ENCODE data around the gene SEC63. TPM values are rescaled to one million over a fixed set of nuclear protein-coding genes. Genes with fewer than 3 reads are reported as not detected.

SEC63 gene
- total and polyA plus RNA-seq, 10 donors: 21.2 to 93.9 (median 53.9) TPM

DNA sequence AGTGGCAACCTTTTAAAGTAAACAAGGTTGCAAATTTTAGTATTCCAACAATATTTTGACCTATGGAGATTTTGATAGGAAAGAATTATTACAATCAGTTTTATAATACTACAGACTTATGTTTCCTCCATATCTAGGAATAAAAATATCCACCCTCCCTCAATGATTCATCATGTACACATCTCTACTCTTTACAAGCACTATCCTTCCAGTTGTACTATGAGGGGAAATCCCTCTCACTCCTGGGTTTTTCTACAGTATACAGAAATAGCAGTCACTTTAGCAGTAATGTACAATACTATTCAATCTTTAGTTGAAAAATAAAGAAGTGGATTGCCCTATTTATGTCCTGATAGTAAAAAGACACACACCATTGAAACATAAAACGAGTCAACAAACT is 87.6 kb downstream of the SEC63 start:
- intact Hi-C loops (cut with DNase I; ENCODE audit: low total_unique reads): no loop called here
- no peak for TF ChIP-seq POLR2A (IDR thresholded peaks at IDR 0.05)
- TF ChIP-seq POLR2AphosphoS5 (IDR thresholded peaks at IDR 0.05): no peak
- TF ChIP-seq, protein P1, sequence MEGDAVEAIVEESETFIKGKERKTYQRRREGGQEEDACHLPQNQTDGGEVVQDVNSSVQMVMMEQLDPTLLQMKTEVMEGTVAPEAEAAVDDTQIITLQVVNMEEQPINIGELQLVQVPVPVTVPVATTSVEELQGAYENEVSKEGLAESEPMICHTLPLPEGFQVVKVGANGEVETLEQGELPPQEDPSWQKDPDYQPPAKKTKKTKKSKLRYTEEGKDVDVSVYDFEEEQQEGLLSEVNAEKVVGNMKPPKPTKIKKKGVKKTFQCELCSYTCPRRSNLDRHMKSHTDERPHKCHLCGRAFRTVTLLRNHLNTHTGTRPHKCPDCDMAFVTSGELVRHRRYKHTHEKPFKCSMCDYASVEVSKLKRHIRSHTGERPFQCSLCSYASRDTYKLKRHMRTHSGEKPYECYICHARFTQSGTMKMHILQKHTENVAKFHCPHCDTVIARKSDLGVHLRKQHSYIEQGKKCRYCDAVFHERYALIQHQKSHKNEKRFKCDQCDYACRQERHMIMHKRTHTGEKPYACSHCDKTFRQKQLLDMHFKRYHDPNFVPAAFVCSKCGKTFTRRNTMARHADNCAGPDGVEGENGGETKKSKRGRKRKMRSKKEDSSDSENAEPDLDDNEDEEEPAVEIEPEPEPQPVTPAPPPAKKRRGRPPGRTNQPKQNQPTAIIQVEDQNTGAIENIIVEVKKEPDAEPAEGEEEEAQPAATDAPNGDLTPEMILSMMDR (IDR thresholded peaks at IDR 0.05 in 8 of 11, conservative IDR thresholded peaks at IDR 0.05 in 3 of 11): no peak
- H3K4me3 ChIP-seq: no peak overlapping the region
- H3K4me1 ChIP-seq: peaks cover 0 to 26% (median 0%) of the 10 kb centered on the region in 6 donors
- H3K9me3 ChIP-seq: no peaks in the 10 kb centered on the region
- peaks cover 0 to 71% (median 25%) of the 10 kb centered on the region in 6 donors for H3K36me3 ChIP-seq
- H3K27ac ChIP-seq: no peak overlapping the region
- H3K27me3 ChIP-seq (replicated peaks in 1 of 7): no peaks in the 10 kb centered on the region
- no peak for DNase-seq
- WGBS, 5 donors: 58 to 80% (median 65%) methylated on average over 1 of the region's 1 CpG

DNA sequence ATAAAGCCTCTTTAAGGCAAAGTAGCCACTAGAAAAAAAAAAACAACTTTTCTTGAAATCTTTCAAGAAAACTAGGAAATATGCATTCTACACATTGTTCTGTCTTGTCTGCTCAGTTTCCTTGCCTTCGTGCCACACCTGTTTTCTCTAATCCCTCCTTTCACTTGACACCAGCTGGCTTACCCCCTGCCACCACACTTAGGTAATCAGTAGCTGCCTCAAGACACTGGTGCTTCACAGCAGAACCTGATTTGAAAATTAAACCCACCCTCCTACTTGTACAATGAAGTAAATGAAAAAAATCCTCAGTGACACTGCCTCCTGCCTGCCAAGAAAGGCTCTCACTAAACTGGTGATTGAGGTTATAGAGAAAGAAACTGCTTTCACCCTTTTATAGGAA is 88.1 kb downstream of the SEC63 start:
- WGBS, 5 donors: 0 to 3% (median 0%) methylated on average over 1 of the region's 1 CpG
- no peak for TF ChIP-seq POLR2A (IDR thresholded peaks at IDR 0.05)
- TF ChIP-seq POLR2AphosphoS5 (IDR thresholded peaks at IDR 0.05): no peak
- TF ChIP-seq, protein P1 (IDR thresholded peaks at IDR 0.05 in 8 of 11, conservative IDR thresholded peaks at IDR 0.05 in 3 of 11): no peak
- intact Hi-C loops (cut with DNase I; ENCODE audit: low total_unique reads): no loop called here
- Histone ChIP-seq H3K9me3 (no peaks in the 10 kb centered on the region), H3K36me3 (peaks cover 0 to 66% (median 20%) of the 10 kb centered on the region in 6 donors), H3K27ac (no peak overlapping the region), H3K4me1 (peaks cover 0 to 26% (median 0%) of the 10 kb centered on the region in 6 donors), H3K27me3 (replicated peaks in 1 of 7) (no peaks in the 10 kb centered on the region), H3K4me3 (no peak overlapping the region)
- DNase-seq: no peak

DNA sequence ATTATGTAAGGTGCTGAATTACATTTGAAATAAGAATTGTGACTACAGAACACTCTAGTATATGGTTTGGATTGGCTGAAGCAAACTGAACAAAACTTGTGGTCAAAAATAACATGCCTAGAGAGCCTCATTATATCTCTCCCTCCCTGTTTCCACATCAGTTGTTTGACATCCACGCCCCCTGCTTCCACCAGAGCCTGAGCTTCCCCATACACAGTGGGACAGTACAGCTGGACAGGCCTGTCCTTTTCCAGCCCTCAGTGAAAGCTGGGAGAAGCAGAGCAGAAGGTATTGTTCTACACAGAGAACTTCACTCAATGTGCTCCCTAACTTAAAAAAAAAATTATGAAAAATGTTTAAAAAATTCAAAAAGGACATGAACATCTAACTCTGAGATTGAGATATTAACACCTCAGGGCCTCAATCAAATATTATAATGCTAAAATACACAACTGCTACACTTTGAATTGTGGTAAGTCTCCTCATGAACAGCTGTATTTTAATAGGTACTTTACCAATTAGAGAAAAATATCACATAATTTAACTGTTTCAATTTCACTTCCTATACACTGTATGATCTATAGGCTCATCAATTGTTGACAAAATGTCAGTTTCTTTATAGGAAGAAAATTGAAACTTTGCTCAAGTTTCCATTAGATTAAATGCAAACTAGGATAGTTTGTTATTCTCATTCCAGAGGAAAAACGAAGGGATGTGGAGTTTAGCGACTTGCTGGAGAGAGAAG is 89.0 kb downstream of the SEC63 start:
- WGBS, 5 donors: 55 to 64% (median 59%) methylated on average over 3 of the region's 3 CpGs
- no peaks in the 10 kb centered on the region for H3K27me3 ChIP-seq (replicated peaks in 1 of 7)
- intact Hi-C loops (cut with DNase I; ENCODE audit: low total_unique reads): no loop called here
- TF ChIP-seq POLR2A (IDR thresholded peaks at IDR 0.05) (no peak), POLR2AphosphoS5 (IDR thresholded peaks at IDR 0.05) (no peak)
- TF ChIP-seq, protein P1 (IDR thresholded peaks at IDR 0.05 in 8 of 11, conservative IDR thresholded peaks at IDR 0.05 in 3 of 11): no peak
- no peak overlapping the region for H3K27ac ChIP-seq
- H3K9me3 ChIP-seq: no peaks in the 10 kb centered on the region
- peaks cover 0 to 26% (median 0%) of the 10 kb centered on the region in 6 donors for H3K4me1 ChIP-seq
- H3K4me3 ChIP-seq: no peak overlapping the region
- H3K36me3 ChIP-seq: peaks cover 0 to 58% (median 14%) of the 10 kb centered on the region in 6 donors
- DNase-seq: no peak

DNA sequence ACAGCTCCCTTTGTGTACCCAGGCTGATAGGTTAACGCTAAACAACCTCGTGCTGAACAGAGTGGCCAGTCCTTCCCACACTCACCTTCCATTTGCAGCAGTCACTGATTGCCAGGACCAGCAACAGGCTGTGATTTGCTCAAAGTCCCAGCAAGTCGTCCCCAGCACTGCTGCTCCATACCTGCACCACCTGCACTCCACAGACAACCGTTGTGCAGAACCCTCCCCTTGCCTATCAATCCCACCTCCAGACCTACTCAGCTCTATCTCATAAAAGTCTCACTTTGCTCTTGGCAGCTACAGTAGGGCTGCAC is 90.7 kb downstream of the SEC63 start:
- 40 to 58% (median 43%) methylated on average over 4 of the region's 4 CpGs for WGBS, 5 donors
- H3K9me3 ChIP-seq: no peaks in the 10 kb centered on the region
- no peak overlapping the region for H3K27ac ChIP-seq
- intact Hi-C loops (cut with DNase I; ENCODE audit: low total_unique reads): no loop called here
- no peak for DNase-seq
- peaks cover 0 to 26% (median 0%) of the 10 kb centered on the region in 6 donors for H3K4me1 ChIP-seq
- peaks cover 0 to 43% (median 11%) of the 10 kb centered on the region in 6 donors for H3K36me3 ChIP-seq
- no peak for TF ChIP-seq POLR2A (IDR thresholded peaks at IDR 0.05)
- TF ChIP-seq, protein P1 (IDR thresholded peaks at IDR 0.05 in 8 of 11, conservative IDR thresholded peaks at IDR 0.05 in 3 of 11): peak in 1 of 11 experiments; percentile 3
- peak in 2 of 3 donors; percentile 5 to 19 for TF ChIP-seq POLR2AphosphoS5 (IDR thresholded peaks at IDR 0.05)
- no peak overlapping the region for H3K4me3 ChIP-seq
- peaks cover 0 to 3% (median 0%) of the 10 kb centered on the region in 7 donors for H3K27me3 ChIP-seq (replicated peaks in 1 of 7)
